Motor neuron (in vitro differentiated cells): ENCODE measurements around the gene PLAAT5. TPM values are rescaled to one million over a fixed set of nuclear protein-coding genes. Genes with fewer than 3 reads are reported as not detected.
A peak's percentile ranks its signal among the peaks of the same experiment; 100 is the strongest.

Source experiments
- ATAC-seq, 8 experiments: fragments of 200-7000 bp; cut with Tn5 transposase; replicated peaks in 6 of 8; 2 replicates each; pipeline ENCODE4 v1.8.0; 2021; ENCODE audit warnings: mild to moderate bottlenecking in 8 of 8, moderate library complexity in 8 of 8
- H3K27ac ChIP-seq, 2 donors: fragments of 250-450 bp; sonication (Bioruptor Pico); 2 replicates each; pipeline ENCODE4 v1.9.0; 2021; ENCODE audit warnings: antibody characterized with exemption in 2 of 2, mild to moderate bottlenecking in 2 of 2, moderate library complexity in 1 of 2
- H3K4me1 ChIP-seq, 2 donors: fragments of 250-450 bp; sonication (Bioruptor Pico); replicated peaks in 1 of 2; 2 replicates each; pipeline ENCODE4 v1.6.1; 2021; ENCODE audit warnings: antibody characterized with exemption in 2 of 2, mild to moderate bottlenecking in 2 of 2, moderate library complexity in 1 of 2
- H3K4me3 ChIP-seq, 5 donors: fragments of 250-450 bp; sonication (Bioruptor Pico); 2 replicates each; pipeline ENCODE4 v1.9.0; 2021; ENCODE audit warnings: antibody characterized with exemption in 5 of 5, mild to moderate bottlenecking in 5 of 5, moderate library complexity in 4 of 5
- WGBS, 10 experiments: fragments of 450-650 bp; shearing (Covaris generic); methylation state at CpG; one replicate each; pipeline ENCODE4 v1.0.0; 2022; 5-methylcytosine and 5-hydroxymethylcytosine counted together
- in situ Hi-C, 9 experiments: fragments of 400-800 bp; cut with MboI; loops; one replicate each; pipeline ENCODE4 v1.15.0; 2021; ENCODE audit warnings: low sequenced_read_pairs in 9 of 9, low pct_unique_long_range_greater_than_20kb in 2 of 9; ENCODE audit not compliant: unreplicated experiment in 9 of 9
- total RNA-seq, 8 experiments: library from RNA; unstranded; fragments of 300-600 nt; gene quantifications; 2 replicates each; pipeline versions ENCODE4 v1.2.3 to v1.2.4, GENCODE V29; 2022

The PLAAT5 gene
- total RNA-seq, 8 experiments from 2014 or later = 0.31 to 11.0 (median 0.89) TPM; not detected in 2

DNA sequence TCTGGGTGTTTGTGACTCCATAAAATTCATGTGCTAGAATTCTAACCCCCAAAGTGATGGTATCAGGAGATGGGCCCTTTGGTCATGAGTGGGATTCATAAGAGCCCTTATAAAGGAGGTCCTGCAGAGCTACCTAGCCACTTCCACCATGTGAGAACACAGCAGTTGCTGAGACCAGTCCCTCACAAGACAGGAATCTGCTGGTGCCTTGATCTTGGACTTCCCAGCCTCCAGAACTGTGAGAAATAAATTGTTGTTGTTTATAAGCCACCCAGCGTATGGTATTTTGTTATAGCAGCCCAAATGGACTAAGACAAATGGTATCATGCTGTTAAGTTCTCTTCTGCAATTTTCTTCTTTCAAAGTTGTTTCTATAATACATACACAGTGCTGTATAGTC lies 1.5 kb upstream of the PLAAT5 start:
- WGBS, 10 experiments = 67 to 100% (median 100%) methylated on average over 1 of the region's 1 CpG; no CpG with 5 or more reads in 3 of the 10 experiments
- no peak for ATAC-seq
- in situ Hi-C loops = loop anchor here in 2 of 9 experiments (25.0 kb wide), 1 partner anchor 145 kb away; no protein-coding TSS in a partner anchor

GRCh38 chr11:63491636-63492372 lies 837 bp upstream of the PLAAT5 start:
- no peak overlapping the region for H3K4me3 ChIP-seq
- no peak for ATAC-seq
- WGBS, 10 experiments = 37 to 95% (median 65%) methylated on average over 3 to 11 of the region's 11 CpGs
- no peak overlapping the region for H3K27ac ChIP-seq
- peaks cover 7 to 8% of the 10 kb centered on the region in 2 donors for H3K4me1 ChIP-seq
- in situ Hi-C loops = loop anchor here in 2 of 9 experiments (25.0 kb wide), 1 partner anchor 145 kb away; no protein-coding TSS in a partner anchor

More for the DNA sequence above, 1.5 kb upstream of the PLAAT5 start:
- no peak overlapping the region for H3K27ac ChIP-seq
- H3K4me3 ChIP-seq = no peak overlapping the region
- peaks cover 7 to 8% of the 10 kb centered on the region in 2 donors for H3K4me1 ChIP-seq

DNA sequence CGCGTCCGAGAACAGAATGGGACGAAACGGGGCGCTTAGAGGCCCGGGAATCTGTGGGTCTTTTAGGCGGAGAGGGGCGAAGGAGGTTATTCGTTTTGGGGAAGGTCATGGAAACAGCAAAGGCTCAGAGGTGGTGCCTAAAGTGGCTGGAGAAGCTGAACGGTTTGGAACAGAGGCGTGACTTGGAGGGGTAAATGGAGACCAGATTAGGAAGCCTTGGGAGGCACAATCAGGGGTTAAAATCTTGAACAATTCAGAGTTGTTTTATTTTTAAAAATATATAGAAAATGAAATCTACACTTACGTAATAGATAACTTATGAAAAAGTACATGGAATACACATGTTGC lies 247 bp upstream of the PLAAT5 start:
- peaks cover 7 to 8% of the 10 kb centered on the region in 2 donors for H3K4me1 ChIP-seq
- ATAC-seq = peak in 1 of 8 experiments; percentile 5
- no peak overlapping the region for H3K27ac ChIP-seq
- H3K4me3 ChIP-seq = peak overlapping the region in 3 of 5 donors; percentile 9 to 25 (median 16)
- 0 to 50% (median 32%) methylated on average over 1 to 7 of the region's 13 CpGs; no CpG with 5 or more reads in 4 of the 10 experiments for WGBS, 10 experiments
- in situ Hi-C loops = loop anchor here in 2 of 9 experiments (25.0 kb wide), 1 partner anchor 146 kb away; no protein-coding TSS in a partner anchor

DNA sequence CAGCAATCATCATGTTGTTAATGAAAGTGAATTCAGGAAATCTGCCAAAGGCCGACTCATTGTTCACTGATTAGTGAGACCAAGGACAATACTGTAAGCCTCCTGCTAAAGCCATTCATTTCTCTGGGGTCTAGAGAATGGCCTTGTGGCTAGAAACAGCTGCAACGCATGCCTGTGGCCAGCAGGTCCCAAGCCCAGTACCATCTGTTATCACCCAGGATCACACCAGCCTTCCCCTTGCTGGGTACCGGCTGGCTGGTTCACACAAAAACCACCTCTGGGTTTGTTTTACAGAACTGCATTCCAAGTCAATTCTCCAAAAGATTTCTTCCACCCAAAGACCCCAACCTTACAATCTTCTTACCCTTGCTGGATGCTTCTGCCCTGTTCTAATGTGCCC lies 1.1 kb downstream of the PLAAT5 start:
- peak in 7 of 8 experiments; percentile 7 to 63 (median 47) for ATAC-seq

GRCh38 chr11:63488789-63489188 lies 2.2 kb downstream of the PLAAT5 start:
- peaks cover 7 to 8% of the 10 kb centered on the region in 2 donors for H3K4me1 ChIP-seq
- 8 to 71% (median 18%) methylated on average over 1 of the region's 1 CpG; no CpG with 5 or more reads in 4 of the 10 experiments for WGBS, 10 experiments
- ATAC-seq = peak in 2 of 8 experiments; percentile 5 to 7
- H3K27ac ChIP-seq = no peak overlapping the region
- no peak overlapping the region for H3K4me3 ChIP-seq
- in situ Hi-C loops = loop anchor here in 3 of 9 experiments (10.0 to 25.0 kb wide), 2 partner anchors 146 to 149 kb away; no protein-coding TSS in a partner anchor

More for the DNA sequence above, 1.1 kb downstream of the PLAAT5 start:
- no peak overlapping the region for H3K27ac ChIP-seq
- H3K4me3 ChIP-seq = no peak overlapping the region
- H3K4me1 ChIP-seq = peaks cover 7 to 8% of the 10 kb centered on the region in 2 donors
- WGBS, 10 experiments = 14 to 84% (median 43%) methylated on average over 1 to 3 of the region's 3 CpGs; no CpG with 5 or more reads in 2 of the 10 experiments
- in situ Hi-C loops = loop anchor here in 3 of 9 experiments (10.0 to 25.0 kb wide), 2 partner anchors 145 to 147 kb away; no protein-coding TSS in a partner anchor

GRCh38 chr11:63485777-63486176 lies 5.2 kb downstream of the PLAAT5 start:
- Histone ChIP-seq H3K4me3 (no peak overlapping the region), H3K27ac (no peak overlapping the region), H3K4me1 (peaks cover under 1 to 4% of the 10 kb centered on the region in 2 donors)
- 5 to 97% (median 68%) methylated on average over 3 of the region's 3 CpGs; no CpG with 5 or more reads in 2 of the 10 experiments for WGBS, 10 experiments
- ATAC-seq = no peak
- in situ Hi-C loops = loop anchor here in 3 of 9 experiments (10.0 to 25.0 kb wide), 2 partner anchors 149 to 152 kb away; no protein-coding TSS in a partner anchor

- Histone ChIP-seq H3K4me3 (no peak overlapping the region), H3K27ac (no peak overlapping the region), H3K4me1 (no peaks in the 10 kb centered on the region)
- WGBS, 10 experiments = 33 to 100% (median 84%) methylated on average over 1 to 6 of the region's 6 CpGs; no CpG with 5 or more reads in 4 of the 10 experiments
- no peak for ATAC-seq
- in situ Hi-C loops = loop anchor here in 3 of 9 experiments (10.0 to 25.0 kb wide), 2 partner anchors 155 to 157 kb away; no protein-coding TSS in a partner anchor
These were observed 10.9 kb downstream of the PLAAT5 start for GRCh38 chr11:63480039-63480438.

DNA sequence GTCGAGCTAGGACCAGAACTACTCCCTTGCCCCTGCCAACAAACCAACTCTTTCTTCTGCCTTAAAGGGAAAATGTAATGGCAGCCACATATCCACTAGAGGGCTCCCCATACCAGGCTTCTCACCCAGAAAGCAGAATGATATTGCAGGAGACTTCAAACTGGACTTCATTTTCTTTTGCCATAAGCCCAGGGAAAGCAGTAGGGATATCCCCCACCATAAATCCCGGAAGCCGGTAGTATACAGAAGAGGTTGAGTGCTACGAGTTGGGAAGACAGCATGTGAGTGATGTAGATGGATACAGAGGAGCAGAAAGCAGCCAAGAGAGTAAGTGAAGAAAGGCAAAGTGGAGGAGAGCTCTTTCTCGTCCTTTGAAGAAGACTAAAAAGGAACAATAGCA lies 12.1 kb downstream of the PLAAT5 start:
- no peaks in the 10 kb centered on the region for H3K4me1 ChIP-seq
- in situ Hi-C loops = loop anchor here in 7 of 9 experiments (5.0 to 25.0 kb wide), 3 partner anchors 156 to 158 kb away; no protein-coding TSS in a partner anchor
- no peak overlapping the region for H3K27ac ChIP-seq
- 0 to 100% (median 24%) methylated on average over 1 to 5 of the region's 5 CpGs; no CpG with 5 or more reads in 1 of the 10 experiments for WGBS, 10 experiments
- H3K4me3 ChIP-seq = no peak overlapping the region
- peak; percentile 88 to 96 (median 93) for ATAC-seq

DNA sequence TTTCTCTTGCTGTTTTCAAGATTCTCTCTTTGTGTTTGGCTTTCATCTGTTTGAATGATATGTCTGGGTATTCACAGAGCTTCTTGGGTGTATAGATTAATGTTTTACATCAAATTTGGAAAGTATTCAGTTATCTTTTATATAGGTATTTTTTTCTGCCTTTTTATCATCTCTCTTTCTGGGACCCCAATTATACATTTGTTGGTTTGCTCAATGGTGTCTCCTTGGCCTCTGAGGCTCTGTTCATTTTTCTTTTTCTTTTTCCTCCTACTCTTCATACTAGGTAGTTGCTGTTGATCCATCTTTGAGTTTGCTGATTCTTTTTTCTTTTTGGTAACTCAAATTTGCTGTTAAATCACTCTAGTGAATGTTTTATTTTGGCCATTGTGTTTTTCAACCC lies 14.3 kb downstream of the PLAAT5 start:
- ATAC-seq = no peak
- in situ Hi-C loops = loop anchor here in 7 of 9 experiments (5.0 to 25.0 kb wide), 3 partner anchors 158 to 161 kb away; no protein-coding TSS in a partner anchor
- Histone ChIP-seq H3K4me3 (no peak overlapping the region), H3K4me1 (no peaks in the 10 kb centered on the region), H3K27ac (no peak overlapping the region)

GRCh38 chr11:63472372-63472771 lies 18.6 kb downstream of the PLAAT5 start:
- WGBS, 10 experiments = 44 to 100% (median 69%) methylated on average over 2 to 3 of the region's 3 CpGs; no CpG with 5 or more reads in 2 of the 10 experiments
- in situ Hi-C loops = loop anchor here in 4 of 9 experiments (10.0 kb wide), 1 partner anchor 162 kb away; no protein-coding TSS in a partner anchor

GRCh38 chr11:63470311-63470710 lies 20.7 kb downstream of the PLAAT5 start:
- H3K4me3 ChIP-seq = no peak overlapping the region
- in situ Hi-C loops = loop anchor here in 4 of 9 experiments (10.0 kb wide), 1 partner anchor 164 kb away; no protein-coding TSS in a partner anchor
- no peak overlapping the region for H3K27ac ChIP-seq
- no peak for ATAC-seq
- no peaks in the 10 kb centered on the region for H3K4me1 ChIP-seq
- WGBS, 10 experiments = 35 to 100% (median 86%) methylated on average over 1 to 3 of the region's 3 CpGs

More at GRCh38 chr11:63472372-63472771, 18.6 kb downstream of the PLAAT5 start:
- Histone ChIP-seq H3K4me1 (no peaks in the 10 kb centered on the region), H3K4me3 (no peak overlapping the region), H3K27ac (no peak overlapping the region)
- ATAC-seq = no peak

DNA sequence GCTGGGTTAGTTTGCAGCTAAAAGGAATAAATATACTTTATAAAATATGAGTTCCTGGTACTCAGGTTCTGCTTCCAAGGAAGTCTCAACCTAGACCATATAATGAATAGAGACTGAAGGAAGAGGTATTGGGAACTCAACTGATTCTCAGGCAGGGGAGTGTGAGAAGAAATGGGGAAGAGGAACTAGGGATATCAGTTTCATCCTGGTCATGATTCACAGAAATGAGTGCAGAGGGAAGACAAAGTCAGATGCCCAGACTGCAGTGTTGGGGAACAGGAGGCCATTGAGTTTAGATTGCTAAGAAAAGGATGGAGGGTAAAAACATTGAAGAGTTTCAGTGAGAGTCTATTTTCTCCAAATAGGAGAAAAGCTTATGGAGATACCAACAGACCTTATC lies 28.8 kb downstream of the PLAAT5 start:
- no peak for ATAC-seq
- Histone ChIP-seq H3K27ac (no peak overlapping the region), H3K4me1 (no peaks in the 10 kb centered on the region), H3K4me3 (no peak overlapping the region)
- in situ Hi-C loops = no loop called here

- WGBS, 10 experiments = 0 to 67% (median 58%) methylated on average over 1 to 5 of the region's 6 CpGs; no CpG with 5 or more reads in 4 of the 10 experiments
- ATAC-seq = no peak
- H3K4me1 ChIP-seq = no peaks in the 10 kb centered on the region
- no peak overlapping the region for H3K4me3 ChIP-seq
- in situ Hi-C loops = no loop called here
- no peak overlapping the region for H3K27ac ChIP-seq
These were observed 31.4 kb downstream of the PLAAT5 start for GRCh38 chr11:63459586-63459985.
